VCaP (cell line): ENCODE results near the gene CSHL1.
"Not testable (repeated sequence)": the region's sequence is repeated elsewhere in the genome, so short reads cannot be mapped to it uniquely, and the experiment has no call there.

Experiments used
- H3K27ac ChIP-seq: fragments of 450-650 bp; 2 replicates; pipeline ENCODE4 v1.5.1; 2017
- CTCF ChIP-seq: fragments of 450-650 bp; conservative IDR thresholded peaks from 2 replicates; pipeline ENCODE4 v1.5.1; 2017; ENCODE audit warnings: mild to moderate bottlenecking, moderate library complexity

Gene CSHL1

GRCh38 chr17:63925615-63926014, 14.6 kb upstream of the CSHL1 start:
- no peak overlapping the region for H3K27ac ChIP-seq
- no peak for TF ChIP-seq CTCF

- not testable (repeated sequence) for H3K27ac ChIP-seq
These were observed 11.3 kb upstream of the CSHL1 start for GRCh38 chr17:63922402-63922801.

GRCh38 chr17:63920779-63921178, 9.7 kb upstream of the CSHL1 start:
- H3K27ac ChIP-seq = not testable (repeated sequence)

GRCh38 chr17:63920050-63920449, 9.0 kb upstream of the CSHL1 start:
- H3K27ac ChIP-seq = not testable (repeated sequence)

GRCh38 chr17:63919311-63919723, 8.3 kb upstream of the CSHL1 start:
- no peak overlapping the region for H3K27ac ChIP-seq
- peak; percentile 82 for TF ChIP-seq CTCF

GRCh38 chr17:63918789-63919305, 7.8 kb upstream of the CSHL1 start, which contains the start of gene GH1:
Gene GH1 (minus strand): TSS chr17:63918839. CDS start chr17:63918776, 63 bp downstream.
- H3K27ac ChIP-seq = not testable (repeated sequence)

- H3K27ac ChIP-seq = no peak overlapping the region
- TF ChIP-seq CTCF = no peak
These were observed 7.2 kb upstream of the CSHL1 start for GRCh38 chr17:63918305-63918704.

GRCh38 chr17:63917646-63918045, 6.6 kb upstream of the CSHL1 start:
- no peak overlapping the region for H3K27ac ChIP-seq
- TF ChIP-seq CTCF = no peak

- not testable (repeated sequence) for H3K27ac ChIP-seq
These were observed 6.1 kb upstream of the CSHL1 start for GRCh38 chr17:63917206-63917605.

- H3K27ac ChIP-seq = no peak overlapping the region
- no peak for TF ChIP-seq CTCF
These were observed 5.6 kb upstream of the CSHL1 start for GRCh38 chr17:63916566-63917185.

GRCh38 chr17:63915753-63916152, 4.7 kb upstream of the CSHL1 start:
- H3K27ac ChIP-seq = not testable (repeated sequence)
